ENCODE measurements around the gene ACVR1. TPM values are rescaled to one million over a fixed set of nuclear protein-coding genes. Genes with fewer than 3 reads are reported as not detected.

ACVR1 gene
- total and polyA plus RNA-seq, 2 of the 13 experiments (the other 11 are each of a cell fraction or from before 2014, with no cell fraction given), result 2.3 to 5.4 TPM

GRCh38 chr2:157699009-157699408 lies 177.1 kb downstream of the ACVR1 start (continued):
- no peak for TF ChIP-seq ZNF512B (CRISPR knock-in tag; IDR thresholded peaks at IDR 0.05; ENCODE audit: borderline replicate concordance)
- TF ChIP-seq DMTF1 (CRISPR knock-in tag; IDR thresholded peaks at IDR 0.05), result no peak

- Histone ChIP-seq H3K27ac (ENCODE audit: extremely low read length, insufficient read depth, low read length) (no peak overlapping the region), H3K27me3 (ENCODE audit: control insufficient read depth in 1 of 2, insufficient read depth in 2 of 2, low read length in 2 of 2) (no peaks in the 10 kb centered on the region), H3K4me2 (ENCODE audit: low read depth, low read length) (no peak overlapping the region), H3K9me3 (ENCODE audit: low read length) (no peaks in the 10 kb centered on the region), H4K20me1 (ENCODE audit: insufficient read depth, low read length) (no peaks in the 10 kb centered on the region), H3K4me3 (replicated peaks in 1 of 3; ENCODE audit: insufficient read depth in 1 of 3, low read depth in 2 of 3, low read length in 3 of 3) (no peak overlapping the region), H3K79me2 (ENCODE audit: insufficient read depth, low read length) (no peaks in the 10 kb centered on the region), H2AFZ (ENCODE audit: low read length) (no peak overlapping the region), H3K9ac (ENCODE audit: insufficient read depth, low read depth, low read length) (no peak overlapping the region), H3K36me3 (replicated peaks in 1 of 2; ENCODE audit: control insufficient read depth in 1 of 2, insufficient read depth in 2 of 2, low read length in 2 of 2) (no peaks in the 10 kb centered on the region), H3K4me1 (ENCODE audit: insufficient read depth, low read length) (no peaks in the 10 kb centered on the region)
- 0% methylated on average over 1 of the region's 1 CpG for WGBS (ENCODE audit: low lambda C conversion rate)
- ChIA-PET POLR2A (no interaction called here), CTCF (ENCODE audit: low intra/inter-chr PET ratio, low total read pairs) (no interaction called here)
- intact Hi-C loops (cut with micrococcal nuclease; ENCODE audit: unreplicated experiment) (no loop called here), in situ Hi-C loops (cut with HindIII; ENCODE audit: extremely low pct_ligation_motif_present, low pct_unique_long_range_greater_than_20kb) (no loop called here)
- FAIRE-seq (no peak), ATAC-seq (no peak), DNase-seq (ENCODE audit: low spot score) (no peak)
- no TSS peak for BruUV-seq (replicated peaks)
- TF ChIP-seq DBP (CRISPR knock-in tag; IDR thresholded peaks at IDR 0.05; ENCODE audit: not compliant biosample characterization), result no peak
- no peak for TF ChIP-seq KDM3A (CRISPR knock-in tag; IDR thresholded peaks at IDR 0.05; ENCODE audit: low read depth)
- peak; percentile 53; the same call in 1 of the 2 replicates for TF ChIP-seq CEBPB (IDR thresholded peaks at IDR 0.05; ENCODE audit: borderline replicate concordance, low read depth, low read length)
- TF ChIP-seq GRHL1 (CRISPR knock-in tag; conservative IDR thresholded peaks at IDR 0.05), result no peak
Observed at GRCh38 chr2:157698430-157698829, 177.7 kb downstream of the ACVR1 start.
